IPS DF 19.7 (cell line): Measurements from ENCODE around the gene RPP21.
"Not testable (repeated sequence)": the region's sequence is repeated elsewhere in the genome, so short reads cannot be mapped to it uniquely, and the experiment has no call there.

ENCODE experiments used
- DNase-seq: peaks from one replicate; pipeline ENCODE4 v3.0.0-alpha.2; 2013; ENCODE audit warnings: low read depth, low spot score

The RPP21 gene

DNA sequence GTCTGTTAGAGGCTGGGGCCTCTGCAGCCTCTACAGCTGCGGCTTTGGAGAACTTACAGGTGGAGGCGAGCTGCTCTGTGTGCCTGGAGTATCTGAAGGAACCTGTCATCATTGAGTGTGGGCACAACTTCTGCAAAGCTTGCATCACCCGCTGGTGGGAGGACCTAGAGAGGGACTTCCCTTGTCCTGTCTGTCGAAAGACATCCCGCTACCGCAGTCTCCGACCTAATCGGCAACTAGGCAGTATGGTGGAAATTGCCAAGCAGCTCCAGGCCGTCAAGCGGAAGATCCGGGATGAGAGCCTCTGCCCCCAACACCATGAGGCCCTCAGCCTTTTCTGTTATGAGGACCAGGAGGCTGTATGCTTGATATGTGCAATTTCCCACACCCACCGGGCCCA, 15.6 kb upstream of the RPP21 start:
- DNase-seq = no peak

DNA sequence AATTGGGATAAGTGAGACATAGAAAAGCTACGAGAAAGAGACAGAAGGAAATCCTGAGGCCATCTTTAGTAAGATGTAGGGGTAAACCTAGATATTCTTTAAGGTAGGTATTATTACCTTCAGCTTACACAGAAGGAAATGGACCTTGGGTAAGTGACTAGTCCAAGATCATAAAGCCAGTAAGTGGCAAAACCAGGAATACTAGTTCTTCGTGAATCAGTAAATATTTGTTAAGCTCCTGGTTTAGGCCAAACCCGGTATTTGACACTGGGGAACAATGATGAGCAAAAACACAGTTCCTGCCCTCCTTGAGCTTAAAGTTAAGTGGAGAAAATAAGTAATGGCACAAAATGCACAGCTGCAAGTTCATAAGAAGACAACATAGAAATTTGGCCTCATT, 13.0 kb upstream of the RPP21 start:
- DNase-seq = no peak

DNA sequence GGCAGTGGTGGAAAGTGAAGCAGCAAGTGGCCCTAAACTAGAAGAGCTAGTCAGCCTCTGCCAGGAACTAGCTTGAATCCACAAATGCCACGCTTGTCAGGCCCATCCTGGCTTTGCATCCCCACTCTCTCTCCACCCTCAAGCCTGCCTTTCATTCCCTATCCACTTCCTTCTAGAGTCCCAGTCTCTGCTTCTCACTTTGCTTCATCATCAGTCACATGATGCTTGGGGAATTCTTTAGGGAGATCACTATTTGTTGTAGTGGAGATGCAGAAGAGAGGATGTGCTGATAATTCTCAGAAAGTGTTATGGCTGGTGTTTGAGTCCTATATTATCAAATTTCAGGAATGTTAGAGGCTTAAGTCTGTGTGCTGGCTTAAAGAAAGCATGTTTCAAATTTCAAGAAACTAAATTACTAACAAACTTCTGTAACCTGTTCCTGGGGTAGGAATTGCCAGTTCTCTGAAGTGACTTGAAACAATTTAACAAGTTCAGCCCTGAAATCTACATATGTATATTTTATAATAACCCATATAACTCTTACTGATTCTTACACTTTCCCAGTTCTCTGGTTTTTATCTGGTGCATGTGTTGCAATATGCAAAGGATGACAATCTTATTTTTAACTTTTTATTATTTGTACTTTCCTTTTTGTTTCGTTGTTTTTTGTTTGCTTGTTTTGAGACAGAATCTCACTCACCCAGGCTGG, 10.7 kb upstream of the RPP21 start:
- DNase-seq = no peak

DNA sequence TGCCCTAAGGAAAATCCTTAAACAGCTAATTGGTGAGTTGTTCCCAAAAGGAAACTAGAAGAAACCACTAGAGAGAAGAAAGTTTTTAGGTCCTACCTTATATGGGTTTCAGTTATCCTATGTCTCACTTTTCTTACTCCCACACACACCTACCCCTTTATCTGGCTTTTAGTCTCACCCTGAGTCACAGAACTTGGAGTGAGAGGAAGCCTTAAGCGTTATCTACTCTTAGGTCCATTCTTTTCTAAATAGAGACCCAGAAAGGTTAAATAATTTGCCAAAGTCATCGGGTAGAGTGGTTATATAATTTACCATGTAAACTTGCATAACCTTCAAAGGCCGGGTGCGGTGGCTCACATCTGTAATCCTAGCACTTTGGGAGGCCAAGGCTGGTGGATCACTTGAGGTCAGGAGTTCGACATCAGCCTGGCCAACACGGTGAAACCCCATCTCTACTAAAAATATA, 4.3 kb upstream of the RPP21 start:
- DNase-seq = no peak

DNA sequence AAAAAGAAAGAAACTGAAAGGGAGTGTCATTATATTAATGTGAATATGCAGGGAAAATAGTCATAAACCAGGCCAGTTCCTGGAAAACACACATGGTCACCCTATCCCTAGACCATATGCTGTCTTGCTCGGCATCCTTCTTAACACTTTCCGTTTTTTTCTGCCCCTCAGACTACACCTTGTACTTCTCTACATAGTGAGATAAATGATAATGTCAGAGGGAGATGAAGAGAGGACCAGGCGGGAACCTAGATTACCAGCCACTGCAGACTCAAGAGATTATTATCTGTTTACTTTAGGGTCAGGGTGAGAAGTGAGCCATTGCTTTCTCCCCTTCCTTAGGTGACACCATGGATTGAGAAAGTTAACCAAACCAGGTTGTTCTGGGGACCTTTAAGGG, 3.7 kb upstream of the RPP21 start:
- DNase-seq = no peak

DNA sequence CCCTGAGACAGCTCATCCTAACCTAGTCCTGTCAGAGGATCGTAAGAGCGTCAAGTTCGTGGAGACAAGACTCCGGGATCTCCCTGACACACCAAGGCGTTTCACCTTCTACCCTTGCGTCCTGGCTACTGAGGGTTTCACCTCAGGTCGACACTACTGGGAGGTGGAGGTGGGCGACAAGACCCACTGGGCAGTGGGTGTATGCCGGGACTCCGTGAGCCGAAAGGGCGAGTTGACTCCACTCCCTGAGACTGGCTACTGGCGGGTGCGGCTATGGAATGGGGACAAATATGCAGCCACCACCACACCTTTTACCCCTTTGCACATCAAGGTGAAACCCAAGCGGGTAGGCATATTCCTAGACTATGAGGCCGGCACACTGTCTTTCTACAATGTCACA, 3.2 kb upstream of the RPP21 start:
- DNase-seq = no peak

DNA sequence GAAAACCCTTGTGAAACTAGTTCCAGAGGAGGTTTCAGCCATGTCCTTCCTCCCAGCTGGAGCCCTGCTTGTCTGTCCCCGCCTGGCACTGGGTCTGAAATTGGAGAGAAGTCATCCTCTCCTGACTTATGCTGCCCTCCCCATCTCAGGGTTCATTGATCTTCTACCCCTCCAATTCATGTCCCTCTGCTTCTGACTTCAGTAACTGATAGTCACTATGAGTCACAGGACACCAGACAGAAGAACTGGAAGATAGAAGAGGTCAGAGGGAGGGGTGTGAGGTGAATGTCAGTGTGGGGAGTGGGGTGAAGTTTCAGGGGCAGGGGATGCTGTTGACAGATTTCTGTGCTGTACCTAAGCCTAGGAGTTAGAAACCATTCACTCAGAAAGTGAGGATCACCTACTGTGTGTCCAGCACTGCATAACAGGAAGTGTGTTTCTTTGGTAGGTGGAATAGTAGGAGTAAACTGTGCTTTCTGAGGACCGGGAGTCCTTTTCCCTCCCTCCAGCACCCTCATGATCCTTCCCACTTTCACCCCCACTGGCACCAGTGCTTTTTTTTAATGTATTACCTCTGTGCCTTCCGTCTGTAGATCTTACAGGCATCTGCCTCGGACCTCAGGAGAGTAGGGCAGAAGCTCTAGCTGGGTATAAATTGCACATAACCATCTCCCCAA, 627 bp upstream of the RPP21 start:
- DNase-seq = no peak

DNA sequence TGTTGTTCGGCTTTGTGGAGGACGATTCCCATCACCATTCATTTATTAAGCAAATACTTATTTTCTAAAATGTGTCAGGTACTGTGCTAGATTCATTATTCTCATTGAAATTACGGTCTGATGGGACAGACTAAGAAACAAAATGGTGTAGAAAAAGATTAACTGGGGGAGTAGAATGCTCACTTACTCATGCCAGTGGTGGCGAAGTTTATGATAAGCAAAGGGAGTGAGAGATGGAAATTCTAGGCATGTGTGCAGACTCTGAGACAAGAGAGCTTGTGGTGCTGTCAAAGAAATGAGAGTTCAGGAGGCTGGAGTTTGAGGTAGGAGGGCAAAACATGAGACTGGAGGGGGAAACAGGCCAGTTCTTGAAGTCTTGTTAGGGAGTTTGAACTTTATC, 896 bp downstream of the RPP21 start:
- no peak for DNase-seq

DNA sequence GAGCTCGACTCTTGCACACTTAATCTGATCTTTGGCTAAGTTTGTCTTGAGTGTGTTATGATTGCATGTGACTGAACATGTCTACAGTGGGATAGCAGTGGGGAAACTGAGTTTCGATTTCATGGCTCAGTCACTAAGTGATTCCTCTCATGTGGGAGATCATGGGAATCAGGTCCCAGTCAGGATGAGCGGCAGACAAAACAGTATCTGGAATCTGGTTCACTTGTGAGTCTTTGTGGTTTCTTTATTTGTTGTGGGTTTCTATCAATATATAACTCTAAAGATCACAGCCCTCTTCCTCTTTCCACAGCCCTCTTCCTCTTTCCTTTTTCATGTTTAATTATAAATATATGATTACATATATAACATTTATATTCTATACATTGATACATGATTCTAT, 4.0 kb downstream of the RPP21 start:
- DNase-seq = no peak

DNA sequence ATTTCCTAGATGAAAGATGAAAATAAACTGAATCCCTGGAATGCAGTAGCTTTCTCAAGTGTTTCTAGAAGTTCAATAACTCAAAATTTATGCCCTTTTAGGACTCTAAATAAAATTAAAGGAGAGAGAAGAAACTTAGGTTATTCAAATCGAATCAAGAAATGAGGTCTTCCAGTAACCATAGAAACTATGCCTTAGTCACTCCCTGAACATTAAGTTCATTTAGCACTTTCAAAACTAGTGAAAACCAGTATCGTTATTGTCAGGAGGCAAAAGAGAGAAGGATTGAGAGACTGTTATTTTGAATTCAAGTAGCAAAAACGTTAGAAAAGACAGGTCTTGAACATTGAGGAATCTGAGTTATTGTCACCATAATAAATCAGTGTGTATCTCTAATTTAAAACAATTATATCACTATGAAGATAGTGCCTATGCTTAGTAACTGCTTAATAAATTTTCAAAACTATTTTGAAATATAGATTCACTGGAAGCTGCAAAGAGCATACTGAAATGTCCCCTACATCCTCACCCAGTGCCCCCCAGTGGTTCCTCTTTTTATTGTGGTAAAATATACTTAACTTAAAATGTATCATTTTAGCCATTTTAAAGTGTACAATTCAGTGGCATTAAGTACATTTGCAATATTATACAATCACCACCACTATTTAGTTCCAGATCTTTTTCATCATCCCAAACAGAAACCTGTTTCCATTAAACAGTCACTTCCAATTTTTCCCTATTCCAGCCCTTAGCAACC, 4.6 kb downstream of the RPP21 start:
- DNase-seq = no peak

DNA sequence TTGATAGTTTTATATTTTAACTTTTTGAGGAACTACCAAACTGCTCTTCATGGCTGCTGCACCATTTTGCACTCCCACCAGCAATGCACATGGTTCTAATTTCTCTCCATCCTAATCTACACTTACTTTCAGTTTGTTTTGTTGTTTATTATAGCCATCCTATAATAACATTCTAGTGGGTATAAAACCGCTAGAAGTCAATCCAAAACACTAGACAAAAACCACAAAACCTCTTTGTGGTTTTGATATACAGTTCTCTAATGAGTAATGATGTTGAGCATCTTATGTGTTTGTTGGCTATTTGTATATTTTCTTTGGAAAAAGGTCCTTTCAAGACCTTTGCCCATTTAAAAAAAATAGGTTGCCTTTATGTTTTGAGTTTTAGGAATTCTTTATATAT, 5.6 kb downstream of the RPP21 start:
- DNase-seq = no peak

DNA sequence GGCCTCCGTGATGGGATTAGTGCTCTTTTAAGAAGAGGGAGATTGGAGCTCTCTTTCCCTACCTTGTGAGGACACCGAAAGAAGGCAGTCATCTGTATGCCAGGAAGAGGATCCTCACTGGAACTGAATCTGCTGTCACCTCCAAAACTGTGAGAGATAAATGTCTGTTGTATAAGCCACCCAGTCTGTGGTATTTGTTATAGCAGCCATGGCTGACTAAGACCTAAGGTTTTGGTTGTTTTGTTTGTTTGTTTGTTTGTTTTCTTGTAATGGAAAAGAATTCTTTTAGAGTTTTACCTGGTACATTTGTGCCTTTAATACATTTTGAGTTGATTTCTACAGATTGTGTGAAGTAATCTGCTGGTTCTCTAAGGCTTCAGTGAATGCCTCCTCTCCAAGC, 7.6 kb downstream of the RPP21 start:
- no peak for DNase-seq

DNA sequence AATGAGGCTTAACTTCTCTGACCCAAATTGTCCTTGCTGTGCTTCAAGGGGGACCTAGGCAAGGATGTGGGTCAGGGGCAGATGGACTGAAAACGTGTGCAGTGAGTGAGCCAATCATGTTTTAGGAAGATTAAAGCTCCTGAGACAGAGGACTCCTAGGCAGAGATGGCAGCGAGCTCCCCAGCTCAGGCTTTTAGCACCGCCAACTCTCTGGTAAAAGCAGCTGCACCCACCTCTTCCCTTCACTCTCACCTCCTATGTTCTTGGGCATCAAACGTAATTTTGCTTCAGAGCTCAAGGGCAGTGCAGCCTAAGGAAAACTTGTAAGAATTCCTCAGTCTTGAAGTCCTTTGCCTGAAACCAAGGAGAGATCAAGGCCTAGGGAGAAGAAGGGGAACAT, 10.3 kb downstream of the RPP21 start:
- DNase-seq = no peak

DNA sequence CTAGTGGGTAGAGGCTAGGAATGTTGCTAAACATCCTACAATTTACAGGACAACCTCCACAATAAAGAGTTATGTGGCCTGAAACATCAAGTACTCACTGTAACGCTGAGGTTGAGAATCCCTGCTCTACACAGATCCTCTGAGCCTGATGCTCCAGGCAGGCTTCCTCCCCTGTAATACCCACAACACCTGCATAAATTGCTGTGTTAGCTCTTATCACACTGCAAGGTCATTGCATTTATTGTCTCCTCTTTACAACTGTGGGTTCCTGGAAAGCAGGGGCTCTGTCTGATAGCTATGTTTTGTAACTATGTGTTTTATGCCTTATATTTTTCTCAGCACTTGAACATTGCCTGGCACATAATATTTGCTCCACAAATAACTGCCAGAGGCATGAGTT, 11.6 kb downstream of the RPP21 start:
- no peak for DNase-seq

DNA sequence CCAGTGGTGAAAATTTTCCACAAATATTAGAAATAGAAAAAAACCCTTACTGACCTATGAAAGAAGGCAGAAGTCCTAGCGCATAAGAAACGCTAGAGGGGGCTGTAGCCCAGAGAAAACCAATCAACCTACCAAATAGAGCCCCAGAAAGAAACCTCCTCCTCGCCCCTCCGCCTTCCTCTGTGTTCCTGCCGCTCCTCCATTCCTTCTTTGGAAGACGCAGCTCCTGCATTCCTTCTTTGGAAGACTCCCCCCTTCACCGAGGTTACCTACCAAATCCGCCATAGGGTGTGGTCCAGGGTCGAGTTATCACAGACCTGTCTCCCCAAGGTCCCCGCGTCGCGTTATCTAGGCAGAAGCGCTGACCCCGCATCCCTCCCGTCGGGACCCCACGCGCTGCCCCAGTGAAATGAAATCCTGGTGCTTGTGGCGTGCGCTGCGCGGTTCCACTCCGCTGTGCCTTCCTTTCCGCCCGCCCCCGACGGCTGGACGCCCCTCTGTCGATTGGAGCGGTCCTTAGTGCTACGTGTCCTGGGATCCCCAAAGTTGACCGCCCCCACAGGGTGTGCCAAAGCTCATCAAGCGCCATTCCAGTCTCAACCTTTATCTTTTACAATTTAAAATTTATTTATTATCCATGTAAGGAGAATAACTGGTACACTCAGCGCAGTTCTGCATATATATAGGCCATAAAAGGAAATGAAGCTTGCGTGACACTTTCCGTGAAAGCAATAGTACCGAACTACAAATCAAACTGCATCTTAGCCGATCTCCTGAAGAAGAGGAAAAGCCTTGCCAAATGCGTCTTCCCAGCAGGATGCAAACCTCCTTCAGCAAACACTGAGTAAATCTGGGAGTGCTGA, 13.0 kb downstream of the RPP21 start:
- peak; percentile 69 for DNase-seq

DNA sequence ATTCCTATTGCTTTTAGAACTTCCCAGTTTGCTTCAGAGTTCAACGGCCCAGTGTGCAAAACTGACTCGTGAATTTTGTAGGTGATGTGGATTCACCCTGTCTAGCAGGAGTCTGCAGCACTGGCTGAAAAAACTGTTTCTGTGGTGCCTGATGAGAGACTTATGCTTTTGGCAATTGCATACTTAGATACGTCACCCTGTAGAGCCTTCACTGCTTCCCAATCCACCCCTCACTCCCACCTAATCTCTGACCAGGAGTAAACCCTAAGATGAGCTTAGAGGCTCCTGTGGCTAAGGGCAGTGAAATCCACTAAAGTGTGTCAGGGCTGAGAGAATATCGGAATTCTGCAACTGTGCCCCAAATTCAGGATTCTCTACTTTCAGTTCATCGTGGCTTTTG, 14.3 kb downstream of the RPP21 start:
- DNase-seq = no peak

DNA sequence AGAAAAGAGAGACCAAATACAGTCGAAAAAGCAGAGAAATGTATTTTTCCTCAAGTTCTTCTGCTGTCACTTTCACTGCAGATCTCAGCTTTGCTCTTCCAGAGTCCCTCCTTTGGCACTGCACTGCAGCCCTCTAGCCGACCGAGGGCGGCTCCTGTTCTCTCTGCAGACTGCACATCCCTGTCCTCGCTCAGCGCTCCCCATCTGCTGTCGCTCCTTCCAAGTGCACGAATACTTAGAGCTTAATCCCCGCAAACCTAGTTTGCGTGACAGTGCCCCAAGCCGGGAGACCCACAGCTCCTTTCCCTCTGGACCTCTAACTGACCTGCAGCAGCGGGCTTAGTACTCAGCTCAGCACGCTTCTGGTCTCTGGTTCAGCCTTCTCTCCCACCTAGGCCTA, 15.2 kb downstream of the RPP21 start:
- DNase-seq = no peak

DNA sequence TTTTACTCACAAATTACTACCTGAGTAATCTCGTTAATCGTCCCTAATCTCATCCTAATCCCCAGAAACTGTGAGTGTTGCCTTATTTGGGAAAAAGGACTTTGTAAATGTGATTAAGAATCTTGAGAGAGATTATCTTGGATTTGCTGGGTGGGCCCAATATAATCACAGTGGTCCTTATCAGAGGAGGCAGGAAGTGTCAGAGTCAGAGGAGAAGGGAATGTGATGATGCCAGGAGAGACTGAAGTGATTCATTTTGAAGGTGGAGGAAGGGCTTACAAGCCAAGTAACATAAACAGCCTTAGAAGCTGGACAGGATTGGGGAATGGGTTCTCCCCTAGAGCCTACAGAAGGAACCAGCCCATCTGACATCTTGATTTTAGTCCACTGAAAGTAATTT, 16.7 kb downstream of the RPP21 start:
- no peak for DNase-seq

DNA sequence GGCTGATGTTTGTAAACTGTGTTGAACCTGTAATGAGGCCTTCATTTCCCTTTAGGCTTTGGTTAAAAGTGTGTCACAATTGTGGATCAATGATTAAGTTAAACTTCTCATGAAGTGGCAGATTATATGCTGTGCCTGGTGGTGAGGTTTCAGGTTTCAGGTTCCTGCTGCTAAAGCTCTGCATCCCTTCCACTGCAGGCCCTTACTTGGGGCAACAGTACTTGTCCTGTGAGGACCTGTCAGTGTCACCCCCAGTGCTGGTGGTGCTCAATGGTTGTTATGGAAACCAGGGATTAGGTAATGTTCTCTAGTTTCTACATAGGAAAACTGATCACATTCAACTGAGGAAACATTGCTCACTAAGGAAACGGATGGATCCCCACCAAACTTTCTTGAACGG, 18.5 kb downstream of the RPP21 start:
- no peak for DNase-seq

DNA sequence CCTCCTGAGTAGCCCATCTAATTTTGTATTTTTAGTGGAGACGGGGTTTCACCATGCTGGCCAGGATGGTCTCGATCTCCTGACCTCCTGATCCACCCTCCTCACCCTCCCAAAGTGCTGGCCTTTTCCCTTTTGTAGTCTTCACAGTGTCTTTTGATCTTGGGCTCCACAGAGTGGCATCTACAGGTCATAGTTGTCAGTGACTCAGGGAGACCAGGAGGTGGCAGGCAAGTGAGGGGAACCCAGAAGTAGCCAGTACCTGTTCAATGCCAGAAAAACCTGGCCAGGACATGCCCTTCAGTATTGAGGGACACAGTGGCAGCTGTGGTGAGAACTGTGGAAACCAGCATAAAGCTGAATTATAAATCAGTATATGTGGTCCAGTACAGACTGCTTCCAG, 19.6 kb downstream of the RPP21 start:
- DNase-seq = no peak

DNA sequence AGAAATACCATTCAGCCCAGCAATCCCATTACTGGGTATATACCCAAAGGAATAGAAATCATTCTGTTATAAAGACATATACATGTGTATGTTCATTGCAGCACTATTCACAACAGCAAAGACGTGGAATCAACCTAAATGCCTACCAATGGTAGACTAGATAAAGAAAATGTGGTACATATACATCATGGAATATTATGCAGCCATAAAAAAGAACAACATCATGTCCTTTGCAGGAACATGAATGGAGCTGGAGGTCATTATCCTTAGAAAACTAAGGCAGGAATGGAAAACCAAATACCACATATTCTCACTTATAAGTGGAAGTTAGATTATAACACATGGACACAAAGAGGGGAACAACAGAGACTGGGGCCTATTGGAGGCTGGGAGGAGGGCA, 24.3 kb downstream of the RPP21 start:
- DNase-seq = not testable (repeated sequence)
